NCI-H128 (cell line): ENCODE data around the gene ZFP36L1.

ENCODE experiments used
- DNase-seq: peaks from one replicate; lab custom pipeline; 2025; ENCODE audit not compliant: unreplicated experiment; lab: John Stamatoyannopoulos, UW

The ZFP36L1 gene

GRCh38 chr14:68816183-68816942, 23.5 kb upstream of the ZFP36L1 start:
- peak; percentile 76 for DNase-seq

GRCh38 chr14:68815298-68816182, 22.7 kb upstream of the ZFP36L1 start:
- DNase-seq, result no peak

GRCh38 chr14:68814539-68815297, 21.9 kb upstream of the ZFP36L1 start:
- DNase-seq, result no peak

- DNase-seq, result no peak
Observed at GRCh38 chr14:68814238-68814538, 21.3 kb upstream of the ZFP36L1 start.

GRCh38 chr14:68813318-68813838, 20.5 kb upstream of the ZFP36L1 start:
- DNase-seq, result no peak

- no peak for DNase-seq
Observed at GRCh38 chr14:68811171-68811570, 18.3 kb upstream of the ZFP36L1 start.

- DNase-seq, result no peak
Observed at GRCh38 chr14:68810173-68811153, 17.6 kb upstream of the ZFP36L1 start.

- DNase-seq, result no peak
Observed at GRCh38 chr14:68809524-68809923, 16.7 kb upstream of the ZFP36L1 start.

- no peak for DNase-seq
Observed at GRCh38 chr14:68808696-68809480, 16.0 kb upstream of the ZFP36L1 start.

GRCh38 chr14:68807987-68808386, 15.1 kb upstream of the ZFP36L1 start:
- DNase-seq, result no peak

- DNase-seq, result no peak
Observed at GRCh38 chr14:68807148-68807600, 14.3 kb upstream of the ZFP36L1 start.

- no peak for DNase-seq
Observed at GRCh38 chr14:68806526-68807147, 13.8 kb upstream of the ZFP36L1 start.

GRCh38 chr14:68805414-68805813, 12.5 kb upstream of the ZFP36L1 start:
- no peak for DNase-seq

GRCh38 chr14:68801631-68802030, 8.8 kb upstream of the ZFP36L1 start:
- DNase-seq, result no peak

GRCh38 chr14:68800953-68801352, 8.1 kb upstream of the ZFP36L1 start:
- no peak for DNase-seq

- no peak for DNase-seq
Observed at GRCh38 chr14:68800390-68800789, 7.5 kb upstream of the ZFP36L1 start.

- DNase-seq, result no peak
Observed at GRCh38 chr14:68798621-68799020, 5.8 kb upstream of the ZFP36L1 start.

GRCh38 chr14:68797121-68797670, 4.3 kb upstream of the ZFP36L1 start:
- no peak for DNase-seq
